ENCODE measurements around the gene PFDN2.
"Not testable (repeated sequence)": the region's sequence is repeated elsewhere in the genome, so short reads cannot be mapped to it uniquely, and the experiment has no call there.

The PFDN2 gene

GRCh38 chr1:161137881-161138280 lies 20.0 kb upstream of the PFDN2 start:
- no peak for DNase-seq

GRCh38 chr1:161133220-161133740 lies 15.4 kb upstream of the PFDN2 start:
- DNase-seq = peak; percentile 73

GRCh38 chr1:161132410-161133219 lies 14.8 kb upstream of the PFDN2 start, which contains the start of gene DEDD:
Gene DEDD, minus strand, starts transcription at chr1:161132667. Its CDS starts 8,205 bp downstream, at chr1:161124462.
- DNase-seq = peak; percentile 99

- DNase-seq = no peak
These were observed 13.9 kb upstream of the PFDN2 start for GRCh38 chr1:161131523-161132409.

GRCh38 chr1:161130266-161130665 lies 12.4 kb upstream of the PFDN2 start:
- no peak for DNase-seq

- DNase-seq = no peak
These were observed 11.0 kb upstream of the PFDN2 start for GRCh38 chr1:161128591-161129420.

GRCh38 chr1:161127649-161128048 lies 9.8 kb upstream of the PFDN2 start:
- no peak for DNase-seq

- no peak for DNase-seq
These were observed 5.1 kb upstream of the PFDN2 start for GRCh38 chr1:161122967-161123366.

GRCh38 chr1:161121834-161122233 lies 4.0 kb upstream of the PFDN2 start:
- no peak for DNase-seq

GRCh38 chr1:161121042-161121650 lies 3.3 kb upstream of the PFDN2 start:
- no peak for DNase-seq

GRCh38 chr1:161119092-161119903 lies 1.5 kb upstream of the PFDN2 start:
- no peak for DNase-seq

GRCh38 chr1:161115961-161116360 lies 1.9 kb downstream of the PFDN2 start:
- not testable (repeated sequence) for DNase-seq

- DNase-seq = no peak
These were observed 2.6 kb downstream of the PFDN2 start for GRCh38 chr1:161115132-161115711.

GRCh38 chr1:161114556-161114955 lies 3.3 kb downstream of the PFDN2 start:
- DNase-seq = no peak

- DNase-seq = no peak
These were observed 3.9 kb downstream of the PFDN2 start for GRCh38 chr1:161113915-161114314.

GRCh38 chr1:161111527-161111926 lies 6.3 kb downstream of the PFDN2 start:
- no peak for DNase-seq

- DNase-seq = no peak
These were observed 6.7 kb downstream of the PFDN2 start for GRCh38 chr1:161111117-161111516.

- DNase-seq = no peak
These were observed 11.4 kb downstream of the PFDN2 start for GRCh38 chr1:161106431-161106830.

- DNase-seq = no peak
These were observed 17.3 kb downstream of the PFDN2 start for GRCh38 chr1:161100556-161100955.

- DNase-seq = no peak
These were observed 18.6 kb downstream of the PFDN2 start for GRCh38 chr1:161099090-161099802.
